CMK (cell line): ENCODE measurements around the gene CTNNBL1.

ENCODE experiments used
- DNase-seq: peaks from one replicate; pipeline ENCODE4 v3.0.0-alpha.2; 2010; ENCODE audit warnings: low read depth

Gene CTNNBL1

GRCh38 chr20:37737826-37738420 lies 44.1 kb downstream of the CTNNBL1 start:
- no peak for DNase-seq

GRCh38 chr20:37741055-37741454 lies 47.2 kb downstream of the CTNNBL1 start:
- no peak for DNase-seq

GRCh38 chr20:37741570-37741969 lies 47.7 kb downstream of the CTNNBL1 start:
- no peak for DNase-seq

GRCh38 chr20:37742131-37742530 lies 48.3 kb downstream of the CTNNBL1 start:
- DNase-seq, result no peak

- no peak for DNase-seq
Measured at GRCh38 chr20:37744347-37744746, 50.5 kb downstream of the CTNNBL1 start.

- no peak for DNase-seq
Measured at GRCh38 chr20:37745553-37745952, 51.7 kb downstream of the CTNNBL1 start.

- DNase-seq, result no peak
Measured at GRCh38 chr20:37748015-37748414, 54.2 kb downstream of the CTNNBL1 start.

GRCh38 chr20:37749218-37749617 lies 55.4 kb downstream of the CTNNBL1 start:
- no peak for DNase-seq

- DNase-seq, result no peak
Measured at GRCh38 chr20:37749620-37750403, 56.0 kb downstream of the CTNNBL1 start.

- DNase-seq, result no peak
Measured at GRCh38 chr20:37755665-37756064, 61.8 kb downstream of the CTNNBL1 start.

GRCh38 chr20:37756234-37756633 lies 62.4 kb downstream of the CTNNBL1 start:
- no peak for DNase-seq

GRCh38 chr20:37757550-37757949 lies 63.7 kb downstream of the CTNNBL1 start:
- DNase-seq, result no peak

DNA sequence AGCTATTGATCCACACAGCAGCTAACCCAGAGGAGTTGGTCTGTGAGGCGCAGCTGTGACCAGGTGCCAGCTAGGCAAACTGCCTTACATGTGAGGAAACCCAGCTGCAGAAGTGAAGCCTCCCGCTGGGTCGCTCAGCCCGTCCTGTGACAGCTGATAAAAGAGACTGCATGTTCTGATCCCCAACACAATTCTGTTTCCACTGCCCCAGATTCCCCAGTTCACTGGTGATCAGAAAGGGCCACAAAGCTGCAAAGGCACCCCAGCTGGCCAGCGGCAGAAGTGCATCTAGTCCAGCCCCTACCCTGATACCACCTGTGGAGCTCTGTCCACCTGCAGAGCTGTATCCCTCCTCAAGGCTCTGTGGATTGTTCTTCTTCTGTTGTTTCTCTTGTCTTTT lies 64.5 kb downstream of the CTNNBL1 start:
- no peak for DNase-seq

- DNase-seq, result no peak
Measured at GRCh38 chr20:37759052-37759553, 65.3 kb downstream of the CTNNBL1 start.

- DNase-seq, result no peak
Measured at GRCh38 chr20:37759761-37760209, 66.0 kb downstream of the CTNNBL1 start.

GRCh38 chr20:37760322-37760721 lies 66.5 kb downstream of the CTNNBL1 start:
- DNase-seq, result no peak

GRCh38 chr20:37762716-37763485 lies 69.1 kb downstream of the CTNNBL1 start:
- no peak for DNase-seq

GRCh38 chr20:37764333-37764935 lies 70.6 kb downstream of the CTNNBL1 start:
- DNase-seq, result no peak

DNA sequence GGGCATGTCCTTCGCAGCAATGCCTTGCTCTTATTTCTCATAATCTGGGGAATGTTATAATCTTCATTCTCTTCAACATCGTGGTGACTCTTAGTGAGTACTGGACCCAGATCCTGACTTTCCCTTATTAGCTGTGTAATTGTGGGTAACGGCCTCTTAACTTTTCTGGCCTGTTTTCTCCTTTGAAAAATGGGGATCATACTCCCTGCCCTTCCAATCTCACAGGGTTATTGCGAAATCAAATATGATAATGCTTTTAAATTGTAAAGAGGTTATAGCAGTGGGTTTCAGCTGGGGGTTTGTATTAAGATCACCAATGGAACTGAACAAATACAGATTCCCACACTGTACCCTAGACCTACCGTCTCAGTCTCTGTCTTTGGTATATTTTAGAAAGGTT lies 77.1 kb downstream of the CTNNBL1 start:
- no peak for DNase-seq

DNA sequence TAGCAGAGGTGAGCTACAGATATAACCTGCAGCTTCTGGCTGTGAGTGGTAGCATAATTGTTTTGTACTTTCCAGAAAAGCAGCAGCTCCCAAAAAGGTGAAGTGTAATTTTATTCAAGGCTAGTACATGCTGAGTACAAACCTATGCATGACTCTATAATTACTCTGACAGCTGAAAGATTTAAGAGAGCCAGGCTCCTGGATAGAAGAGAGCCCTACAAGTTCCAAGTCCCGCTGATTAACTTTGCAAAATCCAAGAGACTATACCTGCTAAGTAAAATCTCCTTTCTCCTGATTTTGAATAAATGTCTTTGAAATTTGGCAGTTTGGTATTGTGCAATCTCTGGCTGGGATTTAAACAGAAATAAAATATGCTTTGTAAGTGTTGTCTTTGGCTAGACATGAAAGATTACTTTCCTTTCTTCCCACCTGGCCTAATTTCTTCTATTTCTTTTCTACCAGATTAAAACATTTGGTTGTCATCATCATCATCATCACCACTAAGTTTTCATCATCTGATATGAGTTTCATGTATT lies 79.5 kb downstream of the CTNNBL1 start:
- DNase-seq, result no peak

GRCh38 chr20:37774156-37774555 lies 80.3 kb downstream of the CTNNBL1 start:
- DNase-seq, result no peak

DNA sequence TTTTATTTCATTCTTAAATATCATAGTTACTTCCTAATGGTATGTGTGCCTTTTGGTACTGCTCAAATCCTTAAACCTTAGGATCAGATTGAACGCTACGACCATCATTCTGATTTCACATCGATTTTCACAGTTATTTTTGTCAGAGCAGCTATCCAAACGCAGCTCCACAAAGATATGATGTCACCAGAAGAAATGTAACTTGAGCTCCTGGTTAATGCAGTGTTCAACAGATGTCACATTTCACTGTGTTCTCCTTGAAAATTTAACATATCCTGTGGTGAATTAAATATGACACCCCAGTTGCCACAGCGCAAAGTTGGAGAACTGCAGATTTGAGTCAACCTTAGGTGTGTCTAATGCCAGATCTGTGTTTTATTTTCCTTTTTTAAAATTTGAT lies 81.4 kb downstream of the CTNNBL1 start:
- DNase-seq, result no peak
